Muscle of leg (tissue), 11 donors: Measurements from ENCODE around the gene CCNB1IP1. TPM values are rescaled to one million over a fixed set of nuclear protein-coding genes. Genes with fewer than 3 reads are reported as not detected.
"Not testable (repeated sequence)": the region's sequence is repeated elsewhere in the genome, so short reads cannot be mapped to it uniquely, and the experiment has no call there.

Experiments used
- DNase-seq: peaks from one replicate; pipeline ENCODE4 v3.0.0; 2013
- H3K27ac ChIP-seq: one replicate; pipeline ENCODE4 v1.5.1; 2013; ENCODE audit warnings: mild to moderate bottlenecking, low read length, control low read depth
- H3K27me3 ChIP-seq: one replicate; pipeline ENCODE4 v1.6.1; 2013; ENCODE audit warnings: low read length; ENCODE audit not compliant: control insufficient read depth, insufficient read depth
- H3K36me3 ChIP-seq: one replicate; pipeline ENCODE4 v1.6.1; 2013; ENCODE audit warnings: low read length; ENCODE audit not compliant: control insufficient read depth, insufficient read depth
- H3K4me1 ChIP-seq: one replicate; pipeline ENCODE4 v1.6.1; 2013; ENCODE audit warnings: low read length; ENCODE audit not compliant: control insufficient read depth, insufficient read depth
- H3K4me3 ChIP-seq: one replicate; pipeline ENCODE4 v1.5.1; 2013; ENCODE audit warnings: low read length, control low read depth
- H3K9me3 ChIP-seq: replicated peaks from 2 replicates; pipeline ENCODE4 v1.6.1; 2013; ENCODE audit warnings: low read depth, low read length; ENCODE audit not compliant: control insufficient read depth
- WGBS: methylation state at CpG from one replicate; pipeline ENCODE4 v1.1.5; 2013; ENCODE audit warnings: missing lambda C conversion rate; ENCODE audit not compliant: insufficient coverage; 5-methylcytosine and 5-hydroxymethylcytosine counted together
- polyA plus RNA-seq, 8 donors: library from polyadenylated mRNA; unstranded; fragments of 120-200 nt; gene quantifications; one replicate each; pipeline versions ENCODE4 v1.2.1 to v1.2.3, GENCODE V29; 2013; ENCODE audit warnings: inconsistent platforms in 1 of 8, low replicate concordance in 1 of 8; ENCODE audit not compliant: insufficient read length in 8 of 8, insufficient read depth in 1 of 8
- total RNA-seq: library from RNA; stranded (reverse); fragments of 120-200 nt; gene quantifications from one replicate; pipeline ENCODE4 v1.2.4, GENCODE V29; 2013

CCNB1IP1 gene
- total and polyA plus RNA-seq, 9 donors: 51.5 to 76.1 (median 65.8) TPM

- Histone ChIP-seq H3K4me1 (no peaks in the 10 kb centered on the region), H3K9me3 (peaks cover 16% of the 10 kb centered on the region), H3K27me3 (no peaks in the 10 kb centered on the region), H3K36me3 (no peaks in the 10 kb centered on the region), H3K27ac (no peak overlapping the region), H3K4me3 (no peak overlapping the region)
- no peak for DNase-seq
- WGBS: no CpG with 5 or more reads among the region's 2 CpGs
Observed at GRCh38 chr14:20274062-20274461, 59.0 kb downstream of the CCNB1IP1 start.

GRCh38 chr14:20264361-20264760 is 68.7 kb downstream of the CCNB1IP1 start:
- not testable (repeated sequence) for DNase-seq, H3K27me3 ChIP-seq, H3K4me1 ChIP-seq, H3K4me3 ChIP-seq, H3K27ac ChIP-seq, H3K9me3 ChIP-seq, H3K36me3 ChIP-seq
- no CpG with 5 or more reads among the region's 5 CpGs for WGBS

GRCh38 chr14:20262642-20263128 is 70.4 kb downstream of the CCNB1IP1 start:
- Histone ChIP-seq H3K36me3 (no peaks in the 10 kb centered on the region), H3K4me1 (no peaks in the 10 kb centered on the region), H3K4me3 (no peak overlapping the region), H3K9me3 (no peaks in the 10 kb centered on the region), H3K27ac (no peak overlapping the region), H3K27me3 (no peaks in the 10 kb centered on the region)
- DNase-seq: no peak
- WGBS: no CpG with 5 or more reads among the region's 3 CpGs

Other genes with a start within 250 kb of the CCNB1IP1 start
- gene OR4K17, start 222.5 kb downstream of the CCNB1IP1 start, total RNA-seq: not detected
- gene OR4K17, start 222.5 kb downstream of the CCNB1IP1 start, polyA plus RNA-seq: under 1 TPM in 5 of 8 donors, not detected in 3; 0.03 to 0.13 (median 0.05) TPM
- gene OR4N5, start 194.5 kb downstream of the CCNB1IP1 start, total RNA-seq: not detected
- not detected for gene OR4N5, start 194.5 kb downstream of the CCNB1IP1 start, polyA plus RNA-seq
- gene OR11G2, start 142.4 kb downstream of the CCNB1IP1 start, total RNA-seq: not detected
- gene OR11G2, start 142.4 kb downstream of the CCNB1IP1 start, polyA plus RNA-seq: not detected
- gene OR11H6, start 109.6 kb downstream of the CCNB1IP1 start, total RNA-seq: not detected
- not detected for gene OR11H6, start 109.6 kb downstream of the CCNB1IP1 start, polyA plus RNA-seq
- not detected for gene OR11H7, start 104.3 kb downstream of the CCNB1IP1 start, total RNA-seq
- under 1 TPM in 3 of 8 donors, not detected in 5; 0.15 to 0.38 (median 0.31) TPM for gene OR11H7, start 104.3 kb downstream of the CCNB1IP1 start, polyA plus RNA-seq
- gene OR11H4, start 94.0 kb downstream of the CCNB1IP1 start, total RNA-seq: not detected
- gene OR11H4, start 94.0 kb downstream of the CCNB1IP1 start, polyA plus RNA-seq: not detected
- 16.0 TPM for gene TTC5, start 27.3 kb downstream of the CCNB1IP1 start, total RNA-seq
- gene TTC5, start 27.3 kb downstream of the CCNB1IP1 start, polyA plus RNA-seq: 10 to 100 TPM in 7 of 8 donors, 1 to 10 TPM in 1; 9.6 to 15.9 (median 11.7) TPM
- 21.8 TPM for gene PARP2, start 10.4 kb upstream of the CCNB1IP1 start, total RNA-seq
- 10 to 100 TPM; 29.6 to 36.9 (median 33.4) TPM for gene PARP2, start 10.4 kb upstream of the CCNB1IP1 start, polyA plus RNA-seq
- gene TEP1, start 80.2 kb upstream of the CCNB1IP1 start, total RNA-seq: 14.8 TPM
- gene TEP1, start 80.2 kb upstream of the CCNB1IP1 start, polyA plus RNA-seq: 10 to 100 TPM; 12.2 to 18.5 (median 15.8) TPM
- 1.1 TPM for gene KLHL33, start 102.9 kb upstream of the CCNB1IP1 start, total RNA-seq
- 1 to 10 TPM in 4 of 8 donors, under 1 TPM in 4; 0.37 to 2.5 (median 1.1) TPM for gene KLHL33, start 102.9 kb upstream of the CCNB1IP1 start, polyA plus RNA-seq
- gene OSGEP, start 121.5 kb upstream of the CCNB1IP1 start, total RNA-seq: 28.8 TPM
- gene OSGEP, start 121.5 kb upstream of the CCNB1IP1 start, polyA plus RNA-seq: 10 to 100 TPM; 26.4 to 47.5 (median 34.0) TPM
- gene APEX1, start 121.9 kb upstream of the CCNB1IP1 start, total RNA-seq: 60.0 TPM
- gene APEX1, start 121.9 kb upstream of the CCNB1IP1 start, polyA plus RNA-seq: 100 to 1,000 TPM; 175 to 205 (median 185) TPM
- 13.7 TPM for gene PIP4P1, start 128.2 kb upstream of the CCNB1IP1 start, total RNA-seq
- 10 to 100 TPM; 19.4 to 25.4 (median 20.5) TPM for gene PIP4P1, start 128.2 kb upstream of the CCNB1IP1 start, polyA plus RNA-seq
- 8.9 TPM for gene PNP, start 136.1 kb upstream of the CCNB1IP1 start, total RNA-seq
- gene PNP, start 136.1 kb upstream of the CCNB1IP1 start, polyA plus RNA-seq: 10 to 100 TPM in 7 of 8 donors, 1 to 10 TPM in 1; 9.8 to 16.5 (median 11.6) TPM
- gene RNASE10, start 172.3 kb upstream of the CCNB1IP1 start, total RNA-seq: 0.09 TPM
- gene RNASE10, start 172.3 kb upstream of the CCNB1IP1 start, polyA plus RNA-seq: under 1 TPM in 3 of 8 donors, not detected in 5; 0.16 to 0.27 (median 0.23) TPM
- gene RNASE9, start 227.8 kb upstream of the CCNB1IP1 start, total RNA-seq: not detected
- gene RNASE9, start 227.8 kb upstream of the CCNB1IP1 start, polyA plus RNA-seq: not detected